D721Med (cell line): ENCODE measurements around the gene TMEM141.
"Not testable (repeated sequence)": the region's sequence is repeated elsewhere in the genome, so short reads cannot be mapped to it uniquely, and the experiment has no call there.

Experiments
- DNase-seq: peaks from one replicate; pipeline ENCODE4 v3.0.0; 2011; ENCODE audit warnings: low spot score; ENCODE audit not compliant: insufficient read length
- FAIRE-seq: peaks from 2 replicates; lab custom pipeline; 2011; peaks lifted over from hg19 to GRCh38; lab: Jason Lieb, UNC
- CTCF ChIP-seq: IDR thresholded peaks from 2 replicates; pipeline ENCODE4 v1.5.1; 2012; ENCODE audit warnings: mild to moderate bottlenecking, control low read depth; ENCODE audit not compliant: insufficient read depth; ENCODE audit errors: missing control alignments

Gene TMEM141

GRCh38 chr9:136751244-136751643 lies 39.9 kb upstream of the TMEM141 start:
- no peak for TF ChIP-seq CTCF
- DNase-seq, result no peak

GRCh38 chr9:136751814-136752213 lies 39.3 kb upstream of the TMEM141 start:
- FAIRE-seq (no peak), DNase-seq (no peak)
- TF ChIP-seq CTCF, result no peak

More at GRCh38 chr9:136751244-136751643, 39.9 kb upstream of the TMEM141 start:
- FAIRE-seq, result no peak

DNA sequence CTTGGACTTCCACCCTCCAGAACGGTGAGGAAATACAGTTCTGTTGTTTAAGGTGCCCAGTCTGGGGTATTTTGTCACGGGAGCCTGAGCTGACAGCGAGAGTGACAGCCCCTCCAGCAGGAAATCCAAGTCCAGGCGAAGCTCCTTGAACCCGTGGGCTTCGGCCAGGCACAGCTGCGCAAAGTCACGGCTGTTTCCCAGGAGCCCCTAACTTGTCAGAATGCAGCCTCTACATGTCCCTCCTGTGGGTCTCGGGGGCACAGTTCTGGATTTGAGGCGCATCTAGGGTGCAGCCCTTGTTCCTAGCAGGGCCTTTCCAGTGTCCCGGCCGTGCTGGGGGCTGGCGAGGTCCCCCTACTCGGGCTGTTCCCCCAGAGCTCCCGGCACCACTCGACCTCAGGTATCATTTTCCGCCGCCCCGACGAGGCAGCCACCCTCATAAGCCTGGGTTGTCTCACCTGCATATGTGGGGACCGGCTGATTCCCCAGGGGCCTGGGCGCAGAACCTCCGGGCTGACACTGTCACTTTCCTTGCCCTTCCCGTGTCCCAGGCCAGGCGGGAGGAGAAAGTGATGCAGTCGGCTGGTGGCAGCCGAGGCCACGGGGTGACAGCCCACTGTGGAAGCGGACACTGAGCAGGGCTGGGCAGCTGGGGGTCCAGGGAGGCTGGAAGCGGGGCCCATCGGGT lies 37.6 kb upstream of the TMEM141 start:
- TF ChIP-seq CTCF, result no peak
- FAIRE-seq, result no peak
- no peak for DNase-seq

GRCh38 chr9:136754059-136754572 lies 37.0 kb upstream of the TMEM141 start:
- FAIRE-seq, result no peak
- no peak for DNase-seq
- TF ChIP-seq CTCF, result no peak

- DNase-seq (no peak), FAIRE-seq (no peak)
- TF ChIP-seq CTCF, result no peak
These were observed 36.4 kb upstream of the TMEM141 start for GRCh38 chr9:136754626-136755301.

DNA sequence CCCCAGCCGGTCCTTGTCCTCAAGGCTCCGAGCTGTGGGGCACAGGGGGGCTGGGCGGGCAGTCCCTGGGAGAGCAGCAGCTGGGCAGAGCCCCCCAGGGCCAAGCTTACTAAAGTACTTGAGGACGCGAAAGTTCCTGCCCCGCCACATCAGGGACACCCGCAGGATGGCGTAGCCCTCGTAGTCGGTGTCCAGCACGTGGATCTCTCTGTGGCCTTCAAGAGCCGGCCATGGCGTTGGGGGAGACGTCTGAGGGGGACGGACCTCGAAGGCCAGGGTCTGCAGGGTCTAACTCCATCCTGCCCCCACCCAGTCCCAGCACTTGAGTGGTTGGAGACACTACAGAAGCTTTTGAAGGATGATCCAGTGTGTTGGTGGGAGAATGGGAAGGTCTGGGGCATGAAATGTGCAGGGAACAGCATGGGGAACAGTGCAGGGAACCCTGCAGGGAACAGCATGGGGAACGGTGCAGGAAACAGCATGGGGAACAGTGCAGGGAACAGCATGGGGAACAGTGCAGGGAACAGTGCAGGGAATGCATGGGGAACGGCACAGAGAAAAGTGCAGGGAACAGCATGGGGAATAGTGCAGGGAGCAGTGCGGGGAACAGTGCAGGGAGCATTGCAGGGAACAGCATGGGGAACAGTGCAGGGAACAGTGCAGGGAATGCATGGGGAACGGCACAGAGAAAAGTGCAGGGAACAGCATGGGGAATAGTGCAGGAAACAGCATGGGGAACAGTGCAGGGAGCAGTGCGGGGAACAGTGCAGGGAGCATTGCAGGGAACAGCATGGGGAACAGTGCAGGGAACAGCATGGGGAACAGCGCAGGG lies 35.6 kb upstream of the TMEM141 start:
- DNase-seq, FAIRE-seq: not testable (repeated sequence)

GRCh38 chr9:136756134-136756438 lies 35.1 kb upstream of the TMEM141 start:
- no peak for TF ChIP-seq CTCF
- DNase-seq (no peak), FAIRE-seq (no peak)
